GM08714 (cell line): Measurements from ENCODE around the gene ZNF568.

ENCODE experiments used
- H3K4me3 ChIP-seq: fragments of 200-500 bp; sonication (Bioruptor generic); 2 replicates; pipeline ENCODE4 v1.5.1; 2014; ENCODE audit warnings: mild to moderate bottlenecking, low read length, inconsistent platforms
- ZNF274 ChIP-seq: IDR thresholded peaks from 2 replicates; pipeline ENCODE4 v1.6.1; 2012; ENCODE audit warnings: mild to moderate bottlenecking, low read depth, low read length

The ZNF568 gene

GRCh38 chr19:36973021-36973843 is 57.1 kb downstream of the ZNF568 start:
- H3K4me3 ChIP-seq = peak overlapping the region; percentile 65; the same call in 1 of the 2 replicates
- no peak for TF ChIP-seq ZNF274

GRCh38 chr19:36973844-36974195 is 57.7 kb downstream of the ZNF568 start:
- TF ChIP-seq ZNF274 = no peak
- peak overlapping the region; percentile 65; the same call in 1 of the 2 replicates for H3K4me3 ChIP-seq

DNA sequence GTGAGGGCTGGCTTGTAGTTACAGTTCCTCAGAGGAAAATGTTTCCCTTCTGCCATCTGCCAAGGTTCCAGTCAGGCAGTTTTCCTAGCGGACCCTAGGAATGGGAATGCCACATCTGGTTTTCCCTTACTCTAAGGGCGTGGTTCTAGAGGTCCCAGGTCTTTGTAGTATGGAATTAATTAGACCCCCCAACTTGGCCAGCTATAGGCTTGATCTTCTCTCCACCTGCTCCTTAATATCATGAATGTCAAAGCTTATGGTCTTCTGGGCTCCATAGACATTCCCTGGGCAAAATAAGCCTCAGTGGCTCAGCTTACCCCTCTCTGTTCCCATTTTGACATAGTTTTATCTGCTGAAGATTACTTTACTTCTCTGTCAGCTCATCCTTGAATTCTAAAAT is 70.0 kb downstream of the ZNF568 start:
- no peak for TF ChIP-seq ZNF274
- no peak overlapping the region for H3K4me3 ChIP-seq

GRCh38 chr19:36986601-36987000 is 70.5 kb downstream of the ZNF568 start:
- H3K4me3 ChIP-seq = no peak overlapping the region
- TF ChIP-seq ZNF274 = no peak

DNA sequence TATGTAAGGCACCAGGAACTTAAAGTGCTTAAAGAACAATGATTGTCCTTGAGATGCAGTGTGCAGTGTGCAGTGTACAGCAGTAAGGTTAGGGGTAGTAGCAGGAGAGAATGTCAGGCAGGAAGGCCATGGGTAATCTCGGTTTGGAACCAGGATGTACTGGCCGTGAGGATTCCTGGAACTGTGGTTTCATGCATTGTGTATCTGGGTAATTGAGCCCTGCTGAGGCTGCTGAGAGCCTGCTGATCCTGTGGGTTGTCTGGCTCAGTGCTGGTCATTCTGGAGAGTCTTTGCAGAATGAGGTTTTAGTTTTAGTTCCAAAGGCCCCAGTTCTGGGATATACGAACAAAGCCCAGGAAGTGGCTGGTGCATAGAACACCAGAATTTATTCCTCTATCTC is 71.0 kb downstream of the ZNF568 start:
- no peak for TF ChIP-seq ZNF274
- no peak overlapping the region for H3K4me3 ChIP-seq

- no peak overlapping the region for H3K4me3 ChIP-seq
- peak; percentile 57; the same call in 1 of the 2 replicates for TF ChIP-seq ZNF274
Measured at GRCh38 chr19:36997152-36997842, 81.2 kb downstream of the ZNF568 start.

GRCh38 chr19:36997843-36998235 is 81.7 kb downstream of the ZNF568 start:
- no peak for TF ChIP-seq ZNF274
- no peak overlapping the region for H3K4me3 ChIP-seq

GRCh38 chr19:36999313-36999712 is 83.2 kb downstream of the ZNF568 start:
- H3K4me3 ChIP-seq = no peak overlapping the region
- no peak for TF ChIP-seq ZNF274

DNA sequence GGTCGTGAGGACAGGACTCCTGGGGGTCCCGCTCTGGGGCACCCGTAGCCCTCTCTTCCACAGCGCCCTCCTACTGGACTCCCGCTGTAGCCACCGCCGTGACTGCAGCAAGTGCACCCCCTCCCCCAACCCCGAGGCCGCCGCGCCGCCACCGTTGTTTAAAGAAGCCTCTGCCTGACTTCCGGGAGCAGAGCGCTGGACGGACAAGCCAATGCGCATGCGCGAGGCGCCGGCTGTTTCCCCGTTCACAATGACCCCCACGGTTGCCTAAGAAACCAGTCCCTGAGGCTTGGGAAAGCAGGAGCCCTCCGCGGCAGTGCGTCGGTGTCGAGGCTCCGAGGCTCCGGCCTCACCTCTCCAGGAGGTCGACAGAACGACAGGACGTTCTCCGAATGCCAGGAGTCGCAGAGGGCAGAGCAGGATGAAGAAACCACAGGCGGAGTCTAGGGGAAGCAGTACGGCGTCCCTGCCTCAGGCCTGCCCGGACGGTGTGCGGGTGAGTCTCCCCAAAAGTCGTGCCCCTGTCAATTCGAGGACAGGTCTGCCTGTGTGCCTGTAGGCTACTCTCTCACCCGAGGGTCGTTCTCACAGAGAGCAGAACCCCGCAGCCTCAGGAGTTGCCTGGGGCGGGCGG is 91.6 kb downstream of the ZNF568 start:
- no peak overlapping the region for H3K4me3 ChIP-seq
- TF ChIP-seq ZNF274 = no peak

DNA sequence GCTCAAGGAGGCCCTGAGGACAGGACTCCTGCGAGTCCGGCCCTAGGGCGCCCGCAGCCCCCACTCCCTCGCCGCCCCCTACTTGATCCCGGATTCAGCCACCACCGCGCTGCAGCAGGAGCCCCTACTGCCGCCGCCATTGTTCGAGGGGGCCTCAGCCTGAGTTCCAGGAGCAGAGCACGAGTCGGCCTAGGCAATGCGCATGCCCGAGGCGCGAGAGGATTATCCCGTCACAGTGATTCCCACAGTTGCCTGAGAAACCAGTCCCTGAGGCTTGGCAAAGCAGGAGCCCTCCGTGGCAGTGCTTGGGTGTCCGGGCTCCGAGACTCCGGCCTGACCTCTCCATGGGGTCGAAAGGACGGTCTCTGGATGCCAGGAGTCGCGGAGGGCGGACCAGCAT is 93.7 kb downstream of the ZNF568 start:
- no peak for TF ChIP-seq ZNF274
- H3K4me3 ChIP-seq = no peak overlapping the region

- TF ChIP-seq ZNF274 = no peak
- H3K4me3 ChIP-seq = no peak overlapping the region
Measured at GRCh38 chr19:37012093-37012745, 96.1 kb downstream of the ZNF568 start.

DNA sequence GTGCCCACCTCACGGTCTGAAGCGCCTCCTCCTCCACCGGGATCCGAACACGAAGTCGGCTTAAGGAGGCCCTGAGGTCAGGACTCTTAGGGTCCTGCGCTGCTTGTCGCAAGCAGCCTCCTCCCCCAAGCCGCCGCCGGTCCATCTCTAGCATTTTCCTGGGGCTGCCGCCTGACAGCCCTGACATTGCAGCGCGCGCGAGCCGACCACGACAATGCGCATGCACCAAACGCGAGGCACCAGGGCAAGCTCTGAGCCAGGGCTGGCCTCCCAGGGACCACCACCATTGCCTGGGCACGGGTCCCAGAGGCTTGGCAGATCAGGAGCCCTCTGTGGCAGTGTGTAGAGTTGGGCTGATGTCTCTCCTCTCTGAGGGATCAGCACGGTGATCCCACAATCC is 98.3 kb downstream of the ZNF568 start:
- H3K4me3 ChIP-seq = no peak overlapping the region
- no peak for TF ChIP-seq ZNF274

DNA sequence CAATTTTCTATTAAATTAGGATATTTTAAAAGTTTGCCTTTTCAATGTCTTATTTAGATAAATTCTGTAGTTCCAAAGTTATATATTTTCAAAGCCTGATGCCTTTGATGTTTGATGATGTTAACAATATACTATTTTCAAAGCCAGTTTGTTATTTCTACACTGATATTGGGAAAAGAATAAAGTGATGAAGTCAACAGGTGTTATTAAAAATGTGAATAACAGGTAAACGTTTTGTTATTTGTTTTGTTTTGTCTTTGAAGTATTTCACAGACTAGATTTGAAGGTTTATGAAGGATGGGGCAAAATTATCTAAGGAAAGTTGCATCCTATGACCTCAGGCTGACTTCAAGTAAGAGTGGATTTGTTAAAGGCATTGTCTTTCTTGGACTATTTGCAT is 129.0 kb downstream of the ZNF568 start:
- no peak overlapping the region for H3K4me3 ChIP-seq

More for the DNA sequence above, 129.0 kb downstream of the ZNF568 start:
- no peak for TF ChIP-seq ZNF274
